Heart left ventricle (tissue), 16 donors: ENCODE results near the gene RNF38. TPM values are rescaled to one million over a fixed set of nuclear protein-coding genes. Genes with fewer than 3 reads are reported as not detected.

ENCODE experiments used
- ATAC-seq, 4 donors: fragments of 200-7000 bp; cut with Tn5 transposase; one replicate each; pipeline ENCODE4 v1.9.1; 2020 to 2022; ENCODE audit warnings: moderate library complexity in 4 of 4, mild to moderate bottlenecking in 3 of 4, moderate number of reproducible peaks in 1 of 4
- DNase-seq, 5 donors: peaks; one replicate each; pipeline ENCODE4 v3.0.0-alpha.2; 2020
- H3K27ac ChIP-seq, 12 donors: fragments of 200-600 bp; sonication (generic) in 4 of 12; one replicate each; pipeline versions ENCODE4 v1.5.0 to v1.8.0; 2016 to 2022; ENCODE audit warnings: mild to moderate bottlenecking in 2 of 12
- H3K27me3 ChIP-seq, 9 donors: fragments of 200-600 bp; sonication (generic) in 2 of 9; one replicate each; pipeline versions ENCODE4 v1.5.1 to v1.8.0; 2016 to 2022; ENCODE audit warnings: mild to moderate bottlenecking in 3 of 9
- H3K36me3 ChIP-seq, 9 donors: fragments of 200-600 bp; sonication (generic) in 2 of 9; one replicate each; pipeline versions ENCODE4 v1.5.0 to v1.8.0; 2018 to 2022; ENCODE audit warnings: mild to moderate bottlenecking in 2 of 9
- H3K4me1 ChIP-seq, 12 donors: fragments of 200-600 bp; sonication (generic) in 4 of 12; one replicate each; pipeline versions ENCODE4 v1.5.0 to v1.8.0; 2016 to 2022; ENCODE audit warnings: mild to moderate bottlenecking in 3 of 12
- H3K4me3 ChIP-seq, 12 donors: fragments of 200-600 bp; sonication (generic) in 4 of 12; one replicate each; pipeline versions ENCODE4 v1.5.0 to v1.8.0; 2017 to 2022; ENCODE audit warnings: mild to moderate bottlenecking in 9 of 12, moderate library complexity in 4 of 12
- H3K9me3 ChIP-seq, 12 donors: fragments of 200-600 bp; sonication (generic) in 4 of 12; one replicate each; pipeline versions ENCODE4 v1.5.0 to v1.8.0; 2016 to 2022; ENCODE audit warnings: mild to moderate bottlenecking in 1 of 12
- CTCF ChIP-seq, 12 donors: fragments of 200-600 bp; sonication (generic) in 4 of 12; IDR thresholded peaks; one replicate each; pipeline versions ENCODE4 v1.5.0 to v1.8.0; 2018 to 2022; ENCODE audit warnings: antibody characterized with exemption in 12 of 12, mild to moderate bottlenecking in 5 of 12
- POLR2A ChIP-seq, 2 donors: fragments of 450-650 bp; IDR thresholded peaks; one replicate each; pipeline ENCODE4 v1.6.1; 2017; ENCODE audit warnings: antibody characterized with exemption in 2 of 2, mild to moderate bottlenecking in 2 of 2, moderate library complexity in 2 of 2
- WGBS, 4 donors: extraction: QIAGEN DNeasy Blood & Tissue Kit in 2 of 4; methylation state at CpG; one replicate each; pipeline versions ENCODE4 v1.1.5 to v1.1.7; 2013 to 2018; 5-methylcytosine and 5-hydroxymethylcytosine counted together
- intact Hi-C, 10 donors: fragments of 100-400 bp; cut with DNase I; formaldehyde crosslinking; loops; one replicate each; pipeline versions ENCODE4 v1.11.1 to v1.14.2; 2022
- polyA plus RNA-seq, 2 donors: library from polyadenylated mRNA; stranded (reverse); fragments of 200-250 nt; gene quantifications; one replicate each; pipeline ENCODE4 v1.2.3, GENCODE V29; 2013
- total RNA-seq, 9 donors: library from RNA; depleted of rRNA in 2 of 9; stranded (reverse); fragments of >200 nt in 2 of 9; fragmentation: NEBNext Ultra II Directional in 3 of 9; extraction: Animal tissue kit (Norgen Biotek cat#: 25700) in 3 of 9; gene quantifications; one replicate each; pipeline versions ENCODE4 v1.1.0 to v1.2.4, GENCODE V29; 2016 to 2023
- donor health status: ischemic (EF 13 %, LVEDD 7.1; RV severe dilation, severe dysfunction).
- donor health status: healthy with polysubstance abuse.
- donor health status: DM: no; HTN: yes; CAD: no.
- donor health status: DM: no; HTN: no; CAD: no.
- donor health status: ischemic (EF 25% LVEDD 6.9; RV normal size, moderate dysfunction).
- donor health status: ischemic (EF 25% LVEDD 5.7; RV mildly dilated, moderate dysfunction).
- donor health status: healthy.
- donor health status: DM: yes; HTN: yes; CAD: no.
- donor health status: ischemic (EF 35%, LVEDD 5.7; RV mildly dilated, moderate dysfunction).
- donor health status: nonischemic (EF 11% LVEDD 7.7; RV severe dilation, severe dysfunction).
- donor health status: DM: yes; HTN: yes; CAD: no.
- donor health status: PGD.
- donor health status: ischemic (EF 29% LVEDD 5.4; RV normal size, mild dysfunction).
- donor health status: nonischemic (EF 23%, LVEDD 6.1; RV moderate dilation, normal function).

Gene RNF38
- total and polyA plus RNA-seq, 11 donors, result 6.0 to 49.0 (median 30.2) TPM

DNA sequence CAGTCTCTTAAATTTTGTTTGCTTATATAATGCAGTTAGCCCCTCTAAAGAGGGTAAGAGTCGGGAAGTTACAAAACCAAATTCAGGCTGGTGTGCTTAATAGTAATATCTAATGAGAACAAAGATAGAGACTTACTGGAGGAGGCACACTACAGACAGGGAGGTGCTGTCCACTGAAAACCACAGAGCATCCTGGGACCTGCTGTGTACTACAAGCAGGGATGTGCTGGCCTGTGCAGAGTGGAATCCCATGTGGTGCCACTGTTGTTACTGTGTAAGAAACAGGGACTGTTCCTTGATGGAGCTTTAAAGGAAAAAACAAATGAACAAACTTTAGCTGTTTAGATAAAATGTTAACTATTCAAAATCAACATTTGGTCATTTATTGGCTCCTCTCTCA is 42.4 kb downstream of the RNF38 start:
- intact Hi-C loops, result no loop called here
- peaks cover 0 to 13% (median 5%) of the 10 kb centered on the region in 12 donors for H3K4me1 ChIP-seq
- no peak overlapping the region for H3K27ac ChIP-seq
- no peaks in the 10 kb centered on the region for H3K27me3 ChIP-seq
- WGBS, 4 donors, result 89 to 100% (median 96%) methylated on average over 1 of the region's 1 CpG
- no peak for TF ChIP-seq CTCF (IDR thresholded peaks at IDR 0.05)
- no peak for TF ChIP-seq POLR2A (IDR thresholded peaks at IDR 0.05)
- H3K36me3 ChIP-seq, result peaks cover 0 to 74% (median 61%) of the 10 kb centered on the region in 9 donors
- ATAC-seq (no peak), DNase-seq (no peak)
- H3K9me3 ChIP-seq, result no peaks in the 10 kb centered on the region
- H3K4me3 ChIP-seq, result no peak overlapping the region

DNA sequence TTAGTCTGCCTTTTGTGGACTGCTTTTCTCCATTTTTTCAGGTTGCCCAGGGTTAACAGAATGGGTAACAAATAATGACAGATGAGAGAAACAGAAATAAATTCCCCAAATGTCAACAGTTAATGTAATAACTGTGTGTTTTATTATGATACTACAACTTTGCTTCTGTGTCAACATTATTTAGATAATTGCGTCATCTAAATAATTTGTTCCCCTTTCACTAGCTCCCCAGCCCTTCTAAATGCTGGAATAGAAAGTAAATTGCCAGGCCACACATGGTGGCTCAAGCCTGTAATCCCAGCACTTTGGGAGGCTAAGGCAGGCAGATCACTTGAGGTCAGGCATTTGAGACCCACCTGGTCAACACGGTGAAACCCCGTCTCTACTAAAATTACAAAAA is 53.5 kb downstream of the RNF38 start:
- WGBS, 4 donors, result 93 to 98% (median 97%) methylated on average over 3 of the region's 3 CpGs
- DNase-seq (no peak), ATAC-seq (no peak)
- Histone ChIP-seq H3K27me3 (no peaks in the 10 kb centered on the region), H3K9me3 (no peaks in the 10 kb centered on the region), H3K4me3 (no peak overlapping the region), H3K36me3 (peaks cover 0 to 99% (median 91%) of the 10 kb centered on the region in 9 donors), H3K4me1 (no peaks in the 10 kb centered on the region), H3K27ac (no peak overlapping the region)
- intact Hi-C loops, result no loop called here
- no peak for TF ChIP-seq CTCF (IDR thresholded peaks at IDR 0.05)

GRCh38 chr9:36345103-36345846 is 54.8 kb downstream of the RNF38 start:
- WGBS, 4 donors, result 77 to 84% (median 81%) methylated on average over 6 of the region's 6 CpGs
- intact Hi-C loops, result no loop called here
- Histone ChIP-seq H3K27me3 (no peaks in the 10 kb centered on the region), H3K9me3 (no peaks in the 10 kb centered on the region), H3K36me3 (peaks cover 0 to 99% (median 91%) of the 10 kb centered on the region in 9 donors), H3K4me1 (no peaks in the 10 kb centered on the region), H3K4me3 (no peak overlapping the region), H3K27ac (no peak overlapping the region)
- ATAC-seq (no peak), DNase-seq (no peak)
- peak in 2 of 12 donors; percentile 15 to 16 for TF ChIP-seq CTCF (IDR thresholded peaks at IDR 0.05)
- TF ChIP-seq POLR2A (IDR thresholded peaks at IDR 0.05), result no peak

- H3K4me1 ChIP-seq, result peaks cover 0 to 16% (median 4%) of the 10 kb centered on the region in 12 donors
- H3K27ac ChIP-seq, result no peak overlapping the region
- no peaks in the 10 kb centered on the region for H3K9me3 ChIP-seq
- no peak overlapping the region for H3K4me3 ChIP-seq
- H3K36me3 ChIP-seq, result peaks cover 0 to 99% (median 88%) of the 10 kb centered on the region in 9 donors
- TF ChIP-seq POLR2A (IDR thresholded peaks at IDR 0.05) (no peak), CTCF (IDR thresholded peaks at IDR 0.05) (no peak)
- 68 to 80% (median 74%) methylated on average over 3 of the region's 3 CpGs for WGBS, 4 donors
- intact Hi-C loops, result no loop called here
- ATAC-seq, result no peak
- no peak for DNase-seq
- no peaks in the 10 kb centered on the region for H3K27me3 ChIP-seq
These were observed 58.0 kb downstream of the RNF38 start for GRCh38 chr9:36341936-36342577.
